Measurements from ENCODE around the gene BCL2.
"Not testable (repeated sequence)": the region's sequence is repeated elsewhere in the genome, so short reads cannot be mapped to it uniquely, and the experiment has no call there.

The BCL2 gene

GRCh38 chr18:63197246-63197869, 122.2 kb downstream of the BCL2 start:
- no peak for DNase-seq

GRCh38 chr18:63195326-63196159, 124.0 kb downstream of the BCL2 start:
- no peak for DNase-seq

- DNase-seq, result no peak
Observed at GRCh38 chr18:63192885-63193349, 126.7 kb downstream of the BCL2 start.

GRCh38 chr18:63192126-63192884, 127.3 kb downstream of the BCL2 start:
- no peak for DNase-seq

- DNase-seq, result no peak
Observed at GRCh38 chr18:63191413-63191812, 128.2 kb downstream of the BCL2 start.

- not testable (repeated sequence) for DNase-seq
Observed at GRCh38 chr18:63190838-63191237, 128.7 kb downstream of the BCL2 start.

- DNase-seq, result no peak
Observed at GRCh38 chr18:63189817-63190216, 129.8 kb downstream of the BCL2 start.

GRCh38 chr18:63189041-63189440, 130.5 kb downstream of the BCL2 start:
- no peak for DNase-seq

GRCh38 chr18:63187791-63188460, 131.6 kb downstream of the BCL2 start:
- no peak for DNase-seq

- DNase-seq, result no peak
Observed at GRCh38 chr18:63187223-63187574, 132.4 kb downstream of the BCL2 start.

GRCh38 chr18:63186520-63187222, 132.9 kb downstream of the BCL2 start:
- no peak for DNase-seq

GRCh38 chr18:63185984-63186383, 133.6 kb downstream of the BCL2 start:
- DNase-seq, result no peak

- no peak for DNase-seq
Observed at GRCh38 chr18:63183952-63184770, 135.4 kb downstream of the BCL2 start.

- DNase-seq, result no peak
Observed at GRCh38 chr18:63183378-63183777, 136.2 kb downstream of the BCL2 start.

GRCh38 chr18:63182861-63183260, 136.7 kb downstream of the BCL2 start:
- DNase-seq, result no peak

GRCh38 chr18:63182310-63182772, 137.2 kb downstream of the BCL2 start:
- DNase-seq, result no peak

GRCh38 chr18:63181706-63182309, 137.8 kb downstream of the BCL2 start:
- DNase-seq, result no peak

- DNase-seq, result no peak
Observed at GRCh38 chr18:63180971-63181376, 138.6 kb downstream of the BCL2 start.

- no peak for DNase-seq
Observed at GRCh38 chr18:63180321-63180720, 139.2 kb downstream of the BCL2 start.

GRCh38 chr18:63179422-63179821, 140.1 kb downstream of the BCL2 start:
- DNase-seq, result no peak

GRCh38 chr18:63178971-63179370, 140.6 kb downstream of the BCL2 start:
- no peak for DNase-seq

Data from NCI-H1694 treated with DMSO at 0.1 percent for 48 hours (cell line).